CD4-positive, alpha-beta T cell treated with Interleukin-1 beta for 1 hour (primary cell): Measurements from ENCODE around the gene GJA5.

ENCODE experiments used
- DNase-seq, 2 donors: peaks; one replicate each; pipeline ENCODE4 v3.0.0-alpha.2; 2020 to 2022

GJA5 gene

GRCh38 chr1:147726168-147726567 lies 34.2 kb downstream of the GJA5 start:
- no peak for DNase-seq

GRCh38 chr1:147725685-147726084 lies 34.7 kb downstream of the GJA5 start:
- no peak for DNase-seq

GRCh38 chr1:147723691-147724323 lies 36.6 kb downstream of the GJA5 start:
- DNase-seq, result peak; percentile 11 to 42

- no peak for DNase-seq
These were observed 38.3 kb downstream of the GJA5 start for GRCh38 chr1:147722124-147722523.

GRCh38 chr1:147721716-147722115 lies 38.7 kb downstream of the GJA5 start:
- no peak for DNase-seq

GRCh38 chr1:147720557-147720956 lies 39.8 kb downstream of the GJA5 start:
- no peak for DNase-seq

GRCh38 chr1:147719711-147720225 lies 40.6 kb downstream of the GJA5 start:
- DNase-seq, result no peak

GRCh38 chr1:147719029-147719698 lies 41.2 kb downstream of the GJA5 start:
- no peak for DNase-seq

GRCh38 chr1:147717706-147718097 lies 42.7 kb downstream of the GJA5 start:
- DNase-seq, result peak in 1 of 2 donors; percentile 20

- DNase-seq, result peak; percentile 10 to 35
These were observed 43.2 kb downstream of the GJA5 start for GRCh38 chr1:147717051-147717705.

GRCh38 chr1:147712605-147713004 lies 47.8 kb downstream of the GJA5 start:
- DNase-seq, result no peak
